ENCODE measurements around the gene HEMGN.
"Not testable (repeated sequence)": the region's sequence is repeated elsewhere in the genome, so short reads cannot be mapped to it uniquely, and the experiment has no call there.

The HEMGN gene

DNA sequence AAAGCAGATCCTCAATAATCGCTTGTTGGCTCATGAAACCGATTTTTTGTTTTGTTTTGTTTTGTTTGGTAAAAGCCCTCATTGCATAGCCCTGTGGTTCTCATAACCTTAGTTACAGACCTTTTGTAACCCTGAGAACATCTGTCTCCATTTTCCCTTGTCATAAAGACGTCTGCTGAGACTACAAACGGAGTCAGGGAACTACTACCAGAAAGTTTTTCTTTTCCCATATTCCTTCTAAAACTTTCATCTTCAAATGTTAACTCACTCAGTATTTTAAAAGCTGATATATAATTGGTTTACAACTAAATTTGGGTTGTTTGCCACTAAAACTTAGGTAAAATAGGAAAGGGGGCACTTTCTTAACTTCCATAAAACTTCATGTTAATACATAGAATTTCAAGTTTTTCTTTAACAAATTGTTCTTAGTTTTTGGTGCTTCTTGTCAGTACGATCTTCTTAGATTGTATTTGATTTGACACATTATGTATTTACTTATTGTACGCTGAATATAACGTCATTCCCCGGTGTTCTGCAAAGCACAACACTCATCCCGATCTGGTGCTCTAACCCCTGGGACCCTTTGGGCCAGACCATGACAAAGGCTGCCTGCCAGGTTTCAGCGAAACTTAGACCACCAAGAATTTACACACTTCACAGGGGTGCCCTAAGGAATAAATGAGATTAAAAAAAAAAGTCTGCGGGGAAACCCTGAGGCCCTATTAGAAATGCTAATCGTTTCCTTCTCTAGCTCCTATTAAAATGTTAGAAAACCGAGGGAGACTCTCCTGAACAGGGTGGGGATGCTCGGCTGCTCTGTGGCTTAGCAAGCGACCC lies 44.1 kb upstream of the HEMGN start:
- peak overlapping the region; percentile 82 for H3K4me3 ChIP-seq (ENCODE audit: insufficient read length, low read depth)
- H3K9me3 ChIP-seq (ENCODE audit: insufficient read depth, low read length), result no peaks in the 10 kb centered on the region
- H3K36me3 ChIP-seq (ENCODE audit: insufficient read depth, insufficient read length, low read length), result peaks cover 3% of the 10 kb centered on the region
- H3K9ac ChIP-seq (ENCODE audit: insufficient read length, low read depth), result peak overlapping the region; percentile 88
- no peak for TF ChIP-seq YY1 (IDR thresholded peaks at IDR 0.05; ENCODE audit: insufficient read depth, insufficient read length)
- no peak for TF ChIP-seq ZNF274 (IDR thresholded peaks at IDR 0.05; ENCODE audit: low read depth, low read length)
- TF ChIP-seq SUZ12 (IDR thresholded peaks at IDR 0.05; ENCODE audit: extremely low read depth, insufficient read depth, insufficient read length), result no peak
- H3K4me1 ChIP-seq (ENCODE audit: insufficient read depth, insufficient read length), result peaks cover 4% of the 10 kb centered on the region
- no peak for DNase-seq (ENCODE audit: low read depth, low spot score)
- peaks cover 47% of the 10 kb centered on the region for H3K27me3 ChIP-seq (ENCODE audit: insufficient read depth, insufficient read length)

DNA sequence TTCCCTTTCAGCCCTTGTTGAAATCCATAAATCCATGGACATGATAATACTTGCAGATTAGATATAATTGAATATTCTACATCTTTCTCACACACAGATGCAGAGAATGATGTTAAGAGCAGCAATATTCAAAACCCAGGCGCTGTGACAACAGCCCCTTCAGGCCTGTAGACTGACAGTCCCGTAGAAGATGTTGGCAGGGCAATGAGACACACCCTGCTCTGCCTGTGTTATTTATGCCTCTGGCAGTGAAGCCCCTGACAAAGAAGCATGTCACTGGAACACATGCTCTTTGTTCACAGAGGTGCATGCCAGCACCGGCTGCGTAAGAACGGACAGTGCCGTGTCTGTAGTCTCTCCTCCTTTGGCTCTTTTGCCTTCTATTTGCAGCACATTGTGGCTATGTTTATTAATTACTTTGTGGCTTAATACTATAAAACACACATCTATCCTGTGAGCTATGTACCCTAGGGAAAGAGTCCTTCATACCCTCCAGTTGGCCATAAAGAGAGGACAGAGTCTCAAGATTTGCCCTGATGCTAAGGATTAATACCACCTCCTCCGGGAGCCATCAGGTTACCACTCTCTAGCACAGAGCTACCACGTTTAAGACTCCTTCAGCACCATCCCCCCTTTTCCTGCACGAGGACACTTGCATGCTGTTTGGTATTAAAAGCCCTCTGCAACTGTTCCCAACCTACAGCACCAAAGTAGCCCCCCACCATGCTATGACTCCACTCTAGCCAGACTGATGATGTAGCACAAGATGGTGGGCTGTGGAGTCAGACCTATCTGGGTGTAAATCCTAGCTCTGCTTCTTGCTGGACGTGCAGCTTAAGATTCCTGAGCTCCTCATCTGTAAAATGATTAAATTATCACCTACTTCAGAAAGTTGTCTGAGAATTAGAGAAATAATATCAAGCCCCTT lies 43.2 kb upstream of the HEMGN start:
- H3K27me3 ChIP-seq (ENCODE audit: insufficient read depth, insufficient read length), result peaks cover 47% of the 10 kb centered on the region
- no peak for DNase-seq (ENCODE audit: low read depth, low spot score)

DNA sequence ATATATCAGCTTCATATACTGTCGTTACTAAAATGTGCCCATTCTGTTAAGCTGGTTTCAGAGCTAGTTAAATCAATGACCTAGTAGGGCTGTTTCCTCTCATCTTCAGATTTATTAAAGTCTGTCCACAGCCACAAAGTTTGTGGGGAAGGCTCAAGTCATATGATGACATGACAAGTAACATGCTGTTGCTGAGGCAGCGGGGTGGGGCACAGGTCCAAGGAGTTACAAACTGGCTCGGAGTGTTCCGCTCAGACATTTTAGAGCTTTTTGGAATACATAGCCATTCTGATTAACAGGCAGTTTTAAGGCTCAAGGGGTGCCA lies 42.5 kb upstream of the HEMGN start:
- peaks cover 4% of the 10 kb centered on the region for H3K4me1 ChIP-seq (ENCODE audit: insufficient read depth, insufficient read length)
- no peak for DNase-seq (ENCODE audit: low read depth, low spot score)
- no peaks in the 10 kb centered on the region for H3K36me3 ChIP-seq (ENCODE audit: insufficient read depth, insufficient read length, low read length)
- TF ChIP-seq SUZ12 (IDR thresholded peaks at IDR 0.05; ENCODE audit: extremely low read depth, insufficient read depth, insufficient read length) (no peak), ZNF274 (IDR thresholded peaks at IDR 0.05; ENCODE audit: low read depth, low read length) (no peak), YY1 (IDR thresholded peaks at IDR 0.05; ENCODE audit: insufficient read depth, insufficient read length) (no peak)
- H3K9me3 ChIP-seq (ENCODE audit: insufficient read depth, low read length), result no peaks in the 10 kb centered on the region
- no peak overlapping the region for H3K4me3 ChIP-seq (ENCODE audit: insufficient read length, low read depth)
- H3K9ac ChIP-seq (ENCODE audit: insufficient read length, low read depth), result no peak overlapping the region
- H3K27me3 ChIP-seq (ENCODE audit: insufficient read depth, insufficient read length), result peaks cover 47% of the 10 kb centered on the region

More for the DNA sequence above, 43.2 kb upstream of the HEMGN start:
- no peak overlapping the region for H3K9ac ChIP-seq (ENCODE audit: insufficient read length, low read depth)
- no peaks in the 10 kb centered on the region for H3K9me3 ChIP-seq (ENCODE audit: insufficient read depth, low read length)
- TF ChIP-seq SUZ12 (IDR thresholded peaks at IDR 0.05; ENCODE audit: extremely low read depth, insufficient read depth, insufficient read length) (no peak), ZNF274 (IDR thresholded peaks at IDR 0.05; ENCODE audit: low read depth, low read length) (no peak), YY1 (IDR thresholded peaks at IDR 0.05; ENCODE audit: insufficient read depth, insufficient read length) (no peak)
- H3K4me1 ChIP-seq (ENCODE audit: insufficient read depth, insufficient read length), result peaks cover 4% of the 10 kb centered on the region
- no peaks in the 10 kb centered on the region for H3K36me3 ChIP-seq (ENCODE audit: insufficient read depth, insufficient read length, low read length)
- no peak overlapping the region for H3K4me3 ChIP-seq (ENCODE audit: insufficient read length, low read depth)

DNA sequence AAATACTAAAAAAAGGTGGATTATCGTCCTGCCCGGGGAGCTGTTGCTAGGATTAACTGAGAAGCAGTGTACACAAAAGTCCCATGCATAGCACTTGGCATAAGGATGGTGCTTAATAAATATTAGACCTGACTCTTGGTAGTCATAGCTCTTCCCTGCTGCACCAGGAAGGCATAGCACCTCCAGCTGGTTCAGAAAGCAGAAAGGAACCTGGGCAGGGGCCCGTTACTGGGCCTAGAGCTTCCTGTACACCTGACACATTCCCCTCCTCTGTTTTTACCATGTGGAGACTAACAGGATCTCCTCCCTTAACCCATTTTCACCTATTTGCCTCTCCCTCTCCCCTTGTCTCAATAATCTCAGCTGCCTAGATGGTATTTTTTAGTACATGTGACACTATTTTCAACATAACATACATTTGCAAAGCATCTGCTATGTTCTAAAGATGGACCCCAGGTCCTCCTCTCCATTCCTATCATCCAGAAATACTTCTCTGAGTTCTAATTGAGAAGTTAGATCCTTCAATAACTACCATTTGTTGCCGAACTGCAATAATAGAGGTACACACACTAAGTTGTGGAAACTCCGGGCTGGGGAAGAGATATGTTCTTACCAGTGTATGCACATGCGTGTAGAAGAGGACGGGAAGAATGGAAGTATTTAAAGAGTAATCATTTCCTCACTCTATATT lies 42.0 kb upstream of the HEMGN start:
- H3K4me3 ChIP-seq (ENCODE audit: insufficient read length, low read depth), result no peak overlapping the region
- peaks cover 4% of the 10 kb centered on the region for H3K4me1 ChIP-seq (ENCODE audit: insufficient read depth, insufficient read length)
- H3K9me3 ChIP-seq (ENCODE audit: insufficient read depth, low read length), result no peaks in the 10 kb centered on the region
- DNase-seq (ENCODE audit: low read depth, low spot score), result no peak
- TF ChIP-seq YY1 (IDR thresholded peaks at IDR 0.05; ENCODE audit: insufficient read depth, insufficient read length), result no peak
- no peak for TF ChIP-seq SUZ12 (IDR thresholded peaks at IDR 0.05; ENCODE audit: extremely low read depth, insufficient read depth, insufficient read length)
- no peak for TF ChIP-seq ZNF274 (IDR thresholded peaks at IDR 0.05; ENCODE audit: low read depth, low read length)
- no peaks in the 10 kb centered on the region for H3K36me3 ChIP-seq (ENCODE audit: insufficient read depth, insufficient read length, low read length)
- no peak overlapping the region for H3K9ac ChIP-seq (ENCODE audit: insufficient read length, low read depth)
- peaks cover 47% of the 10 kb centered on the region for H3K27me3 ChIP-seq (ENCODE audit: insufficient read depth, insufficient read length)

DNA sequence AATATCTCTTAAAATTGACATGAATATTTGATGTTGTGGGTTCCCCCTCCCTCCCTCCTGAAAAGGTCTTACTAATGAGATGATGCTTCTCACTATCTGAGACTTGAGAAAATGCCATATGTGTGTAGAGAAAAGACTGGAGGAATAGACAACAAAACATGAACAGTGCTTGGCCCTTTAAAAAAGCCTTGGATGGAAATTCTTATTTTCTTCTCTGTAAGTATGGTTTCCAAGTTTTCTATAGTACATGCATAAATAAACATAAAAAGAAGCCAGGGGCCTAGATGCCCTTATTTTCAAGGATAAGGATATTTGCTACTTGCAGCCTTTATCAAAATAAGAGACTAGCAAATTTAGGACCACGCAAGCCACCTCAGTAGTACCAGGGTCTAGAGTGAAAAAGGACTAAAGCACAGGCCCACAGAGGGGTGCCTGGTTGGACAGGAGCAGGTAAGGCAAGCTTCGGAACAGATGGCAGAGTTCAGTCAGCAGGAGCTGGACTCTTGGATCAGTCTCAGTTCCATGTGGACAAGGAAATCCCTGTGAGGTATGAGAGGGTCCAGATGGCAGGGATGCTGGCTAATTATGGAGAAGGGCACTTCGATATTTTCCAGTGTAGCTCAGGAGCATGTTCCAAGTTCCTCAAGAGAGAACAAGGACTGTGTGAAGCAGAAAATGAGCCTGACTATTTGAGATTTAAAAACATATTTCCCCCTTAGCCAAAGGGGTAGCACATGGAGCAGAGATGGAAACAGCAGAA lies 40.6 kb upstream of the HEMGN start:
- Histone ChIP-seq H3K27me3 (ENCODE audit: insufficient read depth, insufficient read length) (peaks cover 47% of the 10 kb centered on the region), H3K9ac (ENCODE audit: insufficient read length, low read depth) (no peak overlapping the region), H3K4me3 (ENCODE audit: insufficient read length, low read depth) (no peak overlapping the region), H3K9me3 (ENCODE audit: insufficient read depth, low read length) (no peaks in the 10 kb centered on the region), H3K4me1 (ENCODE audit: insufficient read depth, insufficient read length) (peaks cover 4% of the 10 kb centered on the region), H3K36me3 (ENCODE audit: insufficient read depth, insufficient read length, low read length) (no peaks in the 10 kb centered on the region)
- no peak for TF ChIP-seq YY1 (IDR thresholded peaks at IDR 0.05; ENCODE audit: insufficient read depth, insufficient read length)
- no peak for TF ChIP-seq ZNF274 (IDR thresholded peaks at IDR 0.05; ENCODE audit: low read depth, low read length)
- TF ChIP-seq SUZ12 (IDR thresholded peaks at IDR 0.05; ENCODE audit: extremely low read depth, insufficient read depth, insufficient read length), result no peak
- DNase-seq (ENCODE audit: low read depth, low spot score), result no peak

DNA sequence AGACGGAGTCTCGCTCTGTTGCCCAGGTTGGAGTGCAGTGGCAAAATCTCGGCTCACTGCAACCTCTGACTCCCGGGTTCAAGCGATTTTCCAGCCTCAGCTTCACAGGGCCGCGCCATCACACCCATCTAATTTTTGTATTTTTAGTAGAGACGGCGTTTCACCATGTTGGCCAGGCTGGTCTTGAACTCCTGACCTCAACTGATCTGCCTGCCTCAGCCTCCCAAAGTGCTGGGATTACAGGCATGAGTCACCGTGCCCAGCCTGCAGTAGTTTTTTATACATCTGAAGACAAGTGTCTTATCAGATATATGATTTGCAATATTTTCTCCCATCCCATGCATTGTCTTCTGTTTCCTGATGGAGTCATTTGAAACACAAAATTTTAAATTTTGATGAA lies 38.7 kb upstream of the HEMGN start:
- H3K27me3 ChIP-seq (ENCODE audit: insufficient read depth, insufficient read length), result peaks cover 35% of the 10 kb centered on the region
- not testable (repeated sequence) for DNase-seq (ENCODE audit: low read depth, low spot score); H3K36me3 ChIP-seq (ENCODE audit: insufficient read depth, insufficient read length, low read length); H3K9ac ChIP-seq (ENCODE audit: insufficient read length, low read depth); H3K9me3 ChIP-seq (ENCODE audit: insufficient read depth, low read length); H3K4me3 ChIP-seq (ENCODE audit: insufficient read length, low read depth); H3K4me1 ChIP-seq (ENCODE audit: insufficient read depth, insufficient read length)

All from NT2/D1 (cell line).